Measurements from ENCODE around the gene RBP3.

RBP3 gene

DNA sequence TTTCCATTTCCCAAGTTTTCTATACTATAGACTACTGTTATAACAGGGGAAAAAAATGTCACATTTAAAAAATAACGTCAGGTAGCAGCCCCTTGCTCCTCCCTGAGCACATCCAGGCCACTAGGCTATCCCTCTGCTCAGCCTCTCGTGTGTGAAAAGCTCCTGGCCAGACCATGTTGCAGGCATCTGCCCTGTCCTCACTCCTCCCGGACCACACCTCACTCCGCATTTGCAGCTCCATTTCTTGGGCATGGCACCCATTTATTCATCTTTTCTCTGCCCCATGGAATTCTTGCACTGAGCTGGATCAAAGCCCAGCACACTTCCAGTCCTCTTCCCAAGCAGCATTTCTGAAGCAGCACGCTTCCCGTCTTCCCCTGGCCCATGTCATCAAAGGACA lies 27.4 kb upstream of the RBP3 start:
- no peak for DNase-seq

DNA sequence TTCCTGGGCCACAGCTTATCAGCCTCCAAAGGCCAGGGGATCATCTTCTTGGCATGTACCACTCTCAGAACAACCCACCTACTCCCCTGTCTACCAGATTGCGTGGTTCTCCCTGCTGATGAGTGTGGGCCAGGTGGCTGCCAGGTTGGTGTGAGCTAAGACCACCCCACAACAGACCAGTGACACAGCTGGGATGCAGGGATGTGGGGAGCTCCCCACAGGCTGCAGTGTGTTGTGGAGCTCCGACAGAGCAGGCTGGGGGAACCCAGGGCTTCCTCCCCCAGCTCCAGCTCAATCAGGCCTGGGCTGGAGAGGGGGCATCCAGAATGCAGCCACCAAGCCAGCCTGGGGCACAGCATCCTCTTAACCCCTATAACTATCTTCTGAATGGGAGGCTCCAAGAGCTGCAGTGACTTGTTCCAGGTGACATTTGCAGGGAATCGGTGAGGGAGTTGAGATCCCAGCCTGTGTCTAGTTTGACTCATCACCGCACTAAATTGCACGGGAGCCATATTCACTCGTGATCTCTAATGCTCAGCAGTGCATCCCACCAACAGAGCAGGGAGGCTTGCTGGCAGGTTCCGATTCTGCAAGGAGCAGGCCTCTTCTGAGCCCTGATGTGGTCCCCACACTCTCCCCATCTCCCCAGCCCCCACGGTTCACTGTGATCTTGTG lies 26.5 kb upstream of the RBP3 start:
- no peak for DNase-seq

DNA sequence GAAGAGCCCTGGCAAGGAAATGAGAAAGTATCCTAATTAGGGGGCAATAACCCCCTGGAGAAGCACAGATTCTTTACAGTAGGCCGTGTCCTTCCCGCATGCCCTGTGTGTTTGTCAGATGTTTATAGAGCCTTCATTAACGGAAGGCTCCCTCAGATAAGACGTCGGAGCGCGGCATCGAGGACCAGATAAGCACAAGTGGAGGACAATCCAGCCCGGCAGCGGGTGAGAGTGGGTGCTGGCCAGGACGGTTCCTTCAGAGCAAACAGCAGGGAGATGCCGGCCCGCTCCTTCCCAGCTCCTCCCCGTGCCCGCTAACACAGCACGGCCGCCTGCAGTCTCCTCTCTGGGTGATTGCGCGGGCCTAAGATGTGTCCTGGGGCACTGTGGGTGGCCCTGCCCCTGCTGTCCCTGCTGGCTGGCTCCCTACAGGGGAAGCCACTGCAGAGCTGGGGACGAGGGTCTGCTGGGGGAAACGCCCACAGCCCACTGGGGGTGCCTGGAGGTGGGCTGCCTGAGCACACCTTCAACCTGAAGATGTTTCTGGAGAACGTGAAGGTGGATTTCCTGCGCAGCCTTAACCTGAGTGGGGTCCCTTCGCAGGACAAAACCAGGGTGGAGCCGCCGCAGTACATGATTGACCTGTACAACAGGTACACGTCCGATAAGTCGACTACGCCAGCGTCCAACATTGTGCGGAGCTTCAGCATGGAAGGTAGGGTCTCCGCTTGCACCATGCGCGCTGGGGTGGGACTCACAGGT lies 25.7 kb upstream of the RBP3 start, which contains the start of gene GDF2:
Gene GDF2 (plus strand): TSS at position 155 of the 762 bp plus-strand sequence. CDS start 215 bp downstream, at position 370.
- DNase-seq, result no peak

DNA sequence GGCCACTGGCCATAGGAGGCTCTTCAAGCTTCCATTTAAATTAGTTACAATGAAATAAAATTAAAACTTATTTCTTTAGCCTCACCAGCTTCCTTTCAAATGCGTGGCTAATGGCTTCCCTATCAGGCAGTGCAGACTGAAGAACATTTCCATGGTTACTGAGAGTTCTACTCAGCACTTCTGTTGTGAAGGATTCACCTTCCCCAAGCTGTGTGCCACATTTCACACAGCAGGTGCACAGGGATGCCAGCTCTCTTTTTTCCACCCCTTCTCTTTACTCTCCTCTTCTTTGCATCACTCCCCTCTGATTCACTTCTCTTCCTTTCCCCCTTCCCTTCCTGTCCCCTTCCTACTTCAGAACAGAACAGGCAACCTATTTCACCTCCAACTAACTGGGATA lies 25.1 kb upstream of the RBP3 start:
- DNase-seq, result no peak

DNA sequence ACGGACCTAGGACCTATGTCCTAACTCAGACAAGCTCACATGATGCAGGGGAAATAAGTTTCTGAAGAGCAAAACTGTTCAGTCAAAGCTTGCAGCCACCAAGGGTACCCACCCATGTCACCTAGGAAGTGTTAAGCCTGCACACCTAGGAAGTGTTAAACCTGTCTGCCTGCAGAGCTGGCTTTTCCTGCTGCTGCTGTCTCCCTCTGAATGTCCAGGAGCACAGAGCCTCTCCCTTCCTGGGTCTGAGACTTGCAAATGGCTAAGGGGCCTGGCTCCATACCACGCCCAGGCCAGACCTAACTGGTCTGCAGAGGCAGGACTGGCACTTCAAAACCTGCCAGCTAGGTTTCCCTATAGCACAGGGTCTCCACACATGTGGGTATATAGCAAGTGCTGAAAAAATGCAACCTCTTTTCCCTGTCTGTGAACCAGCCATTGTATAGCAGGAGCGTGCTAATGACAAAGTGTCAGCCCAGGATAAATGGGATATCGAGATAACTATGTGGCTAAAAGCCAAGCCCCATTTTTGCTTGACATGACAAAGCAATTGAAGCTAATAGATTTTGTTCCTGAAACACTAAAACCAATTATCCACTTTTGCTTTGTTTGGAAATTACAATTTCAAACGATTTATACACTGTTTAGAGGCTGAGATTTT lies 24.4 kb upstream of the RBP3 start:
- DNase-seq, result no peak

DNA sequence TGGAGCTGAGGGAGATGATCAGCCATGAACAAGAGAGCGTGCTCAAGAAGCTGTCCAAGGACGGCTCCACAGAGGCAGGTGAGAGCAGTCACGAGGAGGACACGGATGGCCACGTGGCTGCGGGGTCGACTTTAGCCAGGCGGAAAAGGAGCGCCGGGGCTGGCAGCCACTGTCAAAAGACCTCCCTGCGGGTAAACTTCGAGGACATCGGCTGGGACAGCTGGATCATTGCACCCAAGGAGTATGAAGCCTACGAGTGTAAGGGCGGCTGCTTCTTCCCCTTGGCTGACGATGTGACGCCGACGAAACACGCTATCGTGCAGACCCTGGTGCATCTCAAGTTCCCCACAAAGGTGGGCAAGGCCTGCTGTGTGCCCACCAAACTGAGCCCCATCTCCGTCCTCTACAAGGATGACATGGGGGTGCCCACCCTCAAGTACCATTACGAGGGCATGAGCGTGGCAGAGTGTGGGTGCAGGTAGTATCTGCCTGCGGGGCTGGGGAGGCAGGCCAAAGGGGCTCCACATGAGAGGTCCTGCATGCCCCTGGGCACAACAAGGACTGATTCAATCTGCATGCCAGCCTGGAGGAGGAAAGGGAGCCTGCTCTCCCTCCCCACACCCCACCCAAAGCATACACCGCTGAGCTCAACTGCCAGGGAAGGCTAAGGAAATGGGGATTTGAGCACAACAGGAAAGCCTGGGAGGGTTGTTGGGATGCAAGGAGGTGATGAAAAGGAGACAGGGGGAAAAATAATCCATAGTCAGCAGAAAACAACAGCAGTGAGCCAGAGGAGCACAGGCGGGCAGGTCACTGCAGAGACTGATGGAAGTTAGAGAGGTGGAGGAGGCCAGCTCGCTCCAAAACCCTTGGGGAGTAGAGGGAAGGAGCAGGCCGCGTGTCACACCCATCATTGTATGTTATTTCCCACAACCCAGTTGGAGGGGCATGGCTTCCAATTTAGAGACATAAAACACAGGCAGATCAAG lies 22.6 kb upstream of the RBP3 start:
- DNase-seq, result no peak

DNA sequence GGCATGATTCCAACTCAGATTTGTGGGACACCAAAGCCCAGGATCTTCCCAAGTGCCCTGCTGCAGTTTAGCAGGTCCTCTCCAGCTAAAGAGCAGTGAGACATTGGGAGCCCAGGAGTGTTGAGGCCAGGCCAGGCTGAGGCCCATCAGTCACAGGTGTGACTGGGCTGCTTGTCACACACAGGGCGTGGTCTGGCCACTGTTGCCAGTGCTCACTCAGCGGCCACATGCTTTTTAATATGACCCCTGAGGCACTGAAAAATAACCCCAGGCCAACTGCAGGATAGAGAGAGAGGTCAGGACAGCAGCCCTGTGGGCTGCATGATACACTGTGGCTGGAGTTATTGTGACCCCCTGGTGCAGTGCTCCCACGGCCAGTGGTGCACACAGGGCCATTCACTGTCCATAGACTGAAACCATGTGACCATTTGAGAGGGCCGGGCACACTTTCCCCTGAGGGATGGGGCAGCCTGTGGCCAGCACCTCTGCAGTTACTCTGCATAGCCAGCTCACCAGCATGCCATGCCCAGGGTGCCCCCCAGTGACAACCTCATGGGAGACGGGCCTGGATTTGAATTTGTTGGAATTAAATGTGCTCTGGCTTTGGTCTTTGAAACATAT lies 21.7 kb upstream of the RBP3 start:
- no peak for DNase-seq

DNA sequence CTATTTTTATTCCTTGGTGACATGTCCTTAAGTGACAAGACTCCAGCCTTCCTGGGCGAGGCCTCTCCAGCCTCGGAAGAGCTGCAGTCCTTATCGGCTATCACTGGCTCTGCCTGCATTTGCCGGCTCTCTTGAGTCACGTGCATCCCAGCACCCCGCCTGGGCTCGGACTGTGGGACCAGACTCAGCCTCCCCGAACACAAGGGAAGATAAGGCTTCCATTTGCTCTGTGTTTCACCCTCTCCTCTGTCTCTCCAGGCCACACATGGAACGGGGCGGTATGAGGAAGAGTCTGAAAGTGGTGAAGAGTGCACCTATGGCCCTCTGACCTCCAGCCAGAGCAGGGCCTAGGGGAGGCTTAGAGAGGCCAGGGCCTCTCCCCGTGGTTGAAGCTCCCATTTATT lies 21.2 kb upstream of the RBP3 start:
- DNase-seq, result no peak

DNA sequence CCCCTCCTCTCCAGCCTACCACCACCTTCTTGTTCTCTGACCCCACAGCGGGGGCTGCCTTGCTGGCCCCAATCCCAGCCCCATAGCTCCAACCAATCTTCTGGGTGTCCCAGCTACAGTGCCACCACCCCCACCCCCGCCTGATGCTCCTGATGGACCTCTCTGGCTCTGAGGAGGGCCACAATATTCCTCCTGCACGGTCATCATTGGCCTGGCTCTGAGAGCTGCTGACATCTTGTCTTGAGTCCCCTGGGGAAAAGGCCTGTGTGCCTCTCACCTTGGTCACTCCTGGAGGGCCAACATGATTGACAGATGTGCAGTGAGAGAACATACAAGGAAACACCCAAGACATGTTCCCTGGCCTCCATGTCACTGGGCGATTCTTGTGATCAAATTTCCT lies 18.3 kb upstream of the RBP3 start:
- DNase-seq, result no peak

DNA sequence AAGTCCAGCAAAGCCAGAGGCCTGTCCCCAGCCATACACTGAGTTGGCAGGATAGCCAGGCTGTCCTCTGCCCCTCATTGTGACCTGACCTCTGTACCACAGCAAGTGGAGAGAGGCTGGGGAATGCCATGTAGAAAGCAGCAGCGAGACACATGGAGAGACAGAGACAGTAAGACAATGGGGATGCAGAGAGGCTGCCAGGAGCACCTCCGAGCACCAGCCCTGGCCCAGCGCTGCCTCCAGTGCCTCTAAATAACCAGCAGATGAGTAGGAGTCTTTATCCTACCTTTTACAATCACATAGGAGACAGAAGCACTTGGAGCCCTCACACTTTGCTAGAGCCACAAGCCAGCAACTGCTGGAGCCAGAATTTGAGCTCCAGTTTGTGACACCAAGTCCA lies 17.8 kb upstream of the RBP3 start:
- DNase-seq, result no peak

DNA sequence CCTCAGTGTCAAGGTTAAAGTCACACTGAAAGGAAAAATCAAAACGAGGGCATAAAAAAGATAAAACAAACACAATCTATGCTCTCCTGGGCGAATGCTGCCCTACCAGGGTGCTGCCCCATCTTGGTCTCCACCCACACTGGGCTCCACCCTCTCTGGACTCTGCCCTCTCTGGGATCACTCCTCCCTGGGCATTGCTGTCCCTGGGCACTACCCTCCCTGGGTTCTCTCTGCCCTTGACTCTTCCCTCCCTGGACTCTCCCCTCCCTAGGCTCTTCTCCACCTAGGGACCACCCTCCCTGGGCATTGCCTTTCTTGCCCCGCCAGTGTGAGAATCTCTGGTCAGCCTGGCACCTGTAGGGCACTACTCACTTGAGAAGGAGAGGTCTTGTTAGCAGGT lies 17.4 kb upstream of the RBP3 start:
- no peak for DNase-seq

DNA sequence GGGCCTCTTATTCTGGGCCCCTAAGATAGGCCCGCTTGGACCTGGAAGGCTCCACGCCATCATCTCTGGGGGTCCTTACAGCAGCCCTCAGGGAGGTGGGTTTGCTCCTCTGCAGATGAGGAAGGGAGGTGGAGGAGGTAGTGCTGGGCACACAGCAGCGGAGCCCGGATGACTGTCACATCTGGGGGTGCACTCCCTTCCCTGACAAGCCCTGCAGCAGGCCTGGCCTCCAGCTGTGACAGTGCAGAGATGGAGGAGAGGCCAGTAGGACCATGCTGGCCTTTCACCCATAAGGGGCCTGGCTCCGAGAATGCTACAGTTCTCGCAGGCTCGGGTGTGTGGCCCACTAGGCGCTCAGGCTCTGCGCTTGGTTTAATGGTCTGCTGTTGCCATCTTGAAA lies 16.7 kb upstream of the RBP3 start:
- DNase-seq, result no peak

DNA sequence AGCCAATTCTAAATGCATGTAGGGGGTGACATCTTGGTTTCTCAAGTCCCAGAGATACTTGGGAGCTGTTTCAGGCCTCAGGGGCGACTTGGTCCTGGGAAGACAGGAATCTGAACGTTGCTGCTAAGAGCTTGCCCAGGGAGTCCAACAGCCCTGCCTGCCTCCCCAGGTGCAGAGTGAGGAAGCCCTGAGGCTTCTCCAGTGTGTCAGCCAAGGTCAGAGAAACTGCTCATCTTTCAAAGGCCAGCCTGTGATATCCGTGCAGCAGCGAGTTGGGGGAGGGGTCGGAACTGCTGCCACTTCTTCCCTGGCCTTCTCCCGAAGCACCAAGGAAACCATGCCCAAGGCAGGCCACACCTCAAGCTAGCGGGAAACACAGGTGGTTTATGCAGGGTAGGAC lies 16.2 kb upstream of the RBP3 start:
- DNase-seq, result no peak

DNA sequence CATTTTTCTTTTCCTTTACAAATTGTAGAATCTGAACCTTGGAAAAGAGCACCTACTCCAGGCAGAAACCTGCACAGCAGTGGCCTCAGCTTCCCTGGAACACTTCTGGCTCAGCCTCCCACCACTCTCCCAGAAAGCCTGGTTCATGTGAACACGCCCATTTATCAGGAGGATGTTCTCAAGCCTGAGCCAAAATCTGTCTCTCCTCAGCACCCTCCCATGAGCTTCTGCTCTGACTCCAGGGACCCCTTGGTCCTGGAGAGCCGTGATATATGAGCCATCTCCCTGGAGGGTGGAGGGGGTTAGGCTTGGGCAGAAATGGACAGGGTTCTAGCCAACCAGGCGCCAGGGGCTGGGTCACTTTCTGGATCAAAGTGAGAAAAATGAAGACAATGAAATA lies 15.8 kb upstream of the RBP3 start:
- DNase-seq, result no peak

DNA sequence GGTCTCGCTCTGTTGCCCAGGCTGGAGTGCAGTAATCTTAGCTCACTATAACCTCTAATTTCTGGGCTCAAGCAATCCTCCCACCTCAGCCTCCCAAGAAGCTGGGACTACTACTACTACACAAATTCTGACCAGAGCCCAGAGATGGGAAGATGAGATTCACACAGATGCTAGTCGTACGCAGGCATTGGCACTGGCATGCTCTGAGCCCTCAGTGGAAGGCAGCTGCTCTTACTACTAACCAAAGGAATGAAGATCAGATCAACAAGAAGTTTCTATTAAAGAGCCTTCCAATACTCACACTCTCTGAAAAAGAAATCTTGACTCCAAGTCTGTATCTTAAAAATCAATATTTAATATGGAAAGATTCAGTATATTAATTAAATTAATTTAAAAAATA lies 15.2 kb upstream of the RBP3 start:
- no peak for DNase-seq

DNA sequence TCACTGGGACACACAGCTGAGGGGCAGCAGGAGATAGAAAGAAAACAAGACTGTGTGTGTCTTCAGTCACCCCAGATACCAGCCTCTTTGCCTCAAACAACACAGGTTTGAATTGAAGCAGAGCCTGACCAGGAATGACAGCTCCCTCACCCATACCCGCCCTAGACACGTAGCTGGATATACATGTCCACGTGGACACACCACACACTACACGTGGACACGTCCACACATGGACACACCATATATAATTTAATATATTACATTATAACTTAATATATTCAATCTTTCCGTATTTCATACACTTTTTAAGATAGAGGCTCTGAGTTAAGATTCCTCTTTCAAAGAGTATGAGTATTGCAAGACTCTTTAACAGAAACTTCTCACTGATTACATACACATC lies 14.6 kb upstream of the RBP3 start:
- no peak for DNase-seq

DNA sequence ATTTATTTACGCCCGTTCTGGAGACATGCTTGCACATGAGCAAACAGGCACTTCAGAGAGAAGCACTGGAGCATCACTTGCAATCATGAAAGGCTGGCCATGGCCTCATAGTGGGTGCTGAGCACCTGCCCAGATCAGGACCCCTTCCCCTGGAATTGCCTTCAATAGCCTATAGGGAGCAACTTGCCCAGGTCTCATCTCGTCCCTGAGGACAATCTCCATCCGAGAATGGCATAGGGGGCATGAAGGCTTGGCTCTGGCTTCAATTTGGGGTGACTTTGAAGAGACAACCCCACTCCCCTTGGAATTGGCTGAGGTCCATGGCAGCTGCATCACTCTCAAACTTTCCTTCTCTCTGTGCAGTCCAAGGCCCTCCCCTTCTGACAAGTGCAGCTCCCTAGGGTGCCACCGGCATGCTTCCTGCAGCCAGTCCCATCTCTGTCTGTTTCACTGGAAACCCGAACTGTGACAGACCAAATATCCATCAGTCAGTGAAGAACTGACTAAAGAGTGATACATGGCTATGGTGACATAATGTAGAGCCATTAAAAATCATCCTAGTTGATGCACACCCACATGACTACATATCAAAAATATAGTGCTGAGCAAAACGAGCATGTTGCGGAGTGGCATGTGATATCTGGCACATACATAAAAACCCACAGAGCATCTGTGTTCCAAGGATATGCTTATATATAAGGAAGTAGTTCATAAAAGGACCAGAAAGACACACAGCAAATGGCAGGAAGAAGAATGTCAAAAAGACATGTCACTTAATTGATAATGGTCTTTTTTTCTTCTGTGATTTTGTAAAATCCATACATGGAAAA lies 13.5 kb upstream of the RBP3 start:
- DNase-seq, result no peak

DNA sequence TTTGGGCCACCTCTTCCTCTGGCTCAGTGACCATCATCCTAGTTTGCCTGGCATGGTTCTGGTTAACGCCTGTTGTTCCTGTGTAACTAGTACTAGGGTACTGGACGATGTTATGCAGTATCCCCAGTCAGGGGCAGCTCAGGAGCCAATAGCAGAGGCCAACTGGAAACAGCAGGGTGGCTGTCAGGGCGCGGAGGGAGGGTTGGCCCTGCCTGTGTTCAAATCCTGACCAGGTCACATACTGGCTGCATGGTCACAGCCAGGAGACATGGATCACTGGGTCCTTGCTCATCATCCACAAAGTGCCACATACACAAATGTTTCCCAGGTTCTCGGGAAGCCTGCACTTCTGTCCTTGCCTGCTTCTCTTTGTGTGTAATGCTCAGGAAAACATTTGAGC lies 12.3 kb upstream of the RBP3 start:
- no peak for DNase-seq

DNA sequence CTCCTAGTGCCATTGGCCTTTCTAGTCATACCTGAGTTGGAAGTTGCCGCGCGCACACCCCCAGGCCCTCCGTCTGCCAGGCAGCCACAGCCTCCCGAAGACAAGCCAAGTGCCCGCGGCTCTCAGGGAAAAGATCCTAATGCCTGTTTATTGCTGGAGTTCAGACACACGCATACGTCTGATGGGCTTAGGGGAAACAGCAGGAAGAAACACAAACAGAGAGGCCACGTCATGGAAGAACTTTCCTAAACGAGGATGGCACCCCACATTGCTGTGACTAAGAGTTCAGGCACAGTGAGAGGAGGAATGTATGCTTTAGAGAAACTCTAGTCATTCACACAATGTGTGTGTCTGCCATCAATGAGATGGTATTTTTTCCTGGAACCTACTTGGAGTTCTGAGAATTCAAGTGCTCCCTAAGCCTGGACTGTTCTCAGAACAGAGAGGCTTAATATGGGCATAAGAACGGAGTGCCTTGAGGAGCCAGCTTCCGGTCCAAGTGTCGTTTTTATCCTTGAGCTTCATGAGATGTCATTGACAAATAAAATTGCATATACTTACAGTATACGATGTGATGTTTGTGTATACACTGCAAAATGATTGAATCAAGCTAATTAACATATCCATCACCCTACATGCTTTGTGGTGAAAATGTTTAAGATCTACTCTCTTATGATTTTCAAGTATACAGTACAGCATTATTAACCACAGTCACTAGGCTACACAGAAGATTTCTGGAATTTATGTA lies 11.6 kb upstream of the RBP3 start:
- DNase-seq, result no peak

DNA sequence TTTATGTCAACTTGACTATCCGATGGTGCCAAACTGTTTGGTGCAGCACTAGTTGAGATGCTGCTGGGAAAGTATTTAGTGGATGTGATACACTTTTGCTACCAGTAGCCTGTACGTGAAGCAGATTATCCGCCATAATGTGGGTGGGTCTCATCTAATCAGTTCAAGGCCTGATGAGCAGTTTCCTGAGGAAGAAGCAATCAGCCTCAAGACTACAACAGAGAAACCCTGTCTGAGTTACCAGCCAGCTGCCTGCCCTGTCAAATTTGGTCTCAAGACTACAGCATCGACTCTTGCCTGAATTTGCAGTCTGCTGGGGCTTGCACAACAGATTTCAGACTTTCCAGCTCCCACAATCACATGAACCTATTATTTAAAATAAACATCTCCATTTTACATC lies 10.9 kb upstream of the RBP3 start:
- no peak for DNase-seq

Data from NCI-H446 treated with DMSO at 0.1 percent for 48 hours (cell line).